Measurements from ENCODE around the gene PPHLN1.

The PPHLN1 gene

GRCh38 chr12:42306297-42306696, 19.7 kb upstream of the PPHLN1 start:
- H3K27me3 ChIP-seq (ENCODE audit: insufficient read depth, low read depth, severe bottlenecking) = no peaks in the 10 kb centered on the region
- no peak for DNase-seq
- H3K9me3 ChIP-seq (ENCODE audit: severe bottlenecking) = no peaks in the 10 kb centered on the region
- H3K27ac ChIP-seq = no peak overlapping the region
- no peaks in the 10 kb centered on the region for H3K36me3 ChIP-seq
- H3K4me3 ChIP-seq (ENCODE audit: low read depth, low read length) = no peak overlapping the region
- TF ChIP-seq CTCF (IDR thresholded peaks at IDR 0.05; ENCODE audit: low read depth, low read length) = no peak

- H3K9me3 ChIP-seq (ENCODE audit: severe bottlenecking) = no peaks in the 10 kb centered on the region
- no peak for DNase-seq
- H3K36me3 ChIP-seq = peaks cover 3% of the 10 kb centered on the region
- H3K4me3 ChIP-seq (ENCODE audit: low read depth, low read length) = no peak overlapping the region
- no peaks in the 10 kb centered on the region for H3K27me3 ChIP-seq (ENCODE audit: insufficient read depth, low read depth, severe bottlenecking)
- TF ChIP-seq CTCF (IDR thresholded peaks at IDR 0.05; ENCODE audit: low read depth, low read length) = no peak
- no peak overlapping the region for H3K27ac ChIP-seq
Observed at GRCh38 chr12:42308390-42308789, 17.6 kb upstream of the PPHLN1 start.

GRCh38 chr12:42309996-42310395, 16.0 kb upstream of the PPHLN1 start:
- H3K36me3 ChIP-seq = peaks cover 7% of the 10 kb centered on the region
- H3K9me3 ChIP-seq (ENCODE audit: severe bottlenecking) = no peaks in the 10 kb centered on the region
- no peak for DNase-seq
- H3K27ac ChIP-seq = no peak overlapping the region
- H3K4me3 ChIP-seq (ENCODE audit: low read depth, low read length) = no peak overlapping the region
- no peak for TF ChIP-seq CTCF (IDR thresholded peaks at IDR 0.05; ENCODE audit: low read depth, low read length)
- no peaks in the 10 kb centered on the region for H3K27me3 ChIP-seq (ENCODE audit: insufficient read depth, low read depth, severe bottlenecking)

- Histone ChIP-seq H3K27ac (no peak overlapping the region), H3K27me3 (ENCODE audit: insufficient read depth, low read depth, severe bottlenecking) (no peaks in the 10 kb centered on the region), H3K4me3 (ENCODE audit: low read depth, low read length) (no peak overlapping the region), H3K9me3 (ENCODE audit: severe bottlenecking) (no peaks in the 10 kb centered on the region), H3K36me3 (peaks cover 23% of the 10 kb centered on the region)
- no peak for DNase-seq
- no peak for TF ChIP-seq CTCF (IDR thresholded peaks at IDR 0.05; ENCODE audit: low read depth, low read length)
Observed at GRCh38 chr12:42315108-42315507, 10.9 kb upstream of the PPHLN1 start.

- no peak for DNase-seq
- H3K9me3 ChIP-seq (ENCODE audit: severe bottlenecking) = no peaks in the 10 kb centered on the region
Observed at GRCh38 chr12:42320796-42321195, 5.2 kb upstream of the PPHLN1 start.

More at GRCh38 chr12:42320796-42321195, 5.2 kb upstream of the PPHLN1 start:
- H3K27ac ChIP-seq = no peak overlapping the region
- TF ChIP-seq CTCF (IDR thresholded peaks at IDR 0.05; ENCODE audit: low read depth, low read length) = no peak
- H3K36me3 ChIP-seq = peaks cover 19% of the 10 kb centered on the region
- no peak overlapping the region for H3K4me3 ChIP-seq (ENCODE audit: low read depth, low read length)
- no peaks in the 10 kb centered on the region for H3K27me3 ChIP-seq (ENCODE audit: insufficient read depth, low read depth, severe bottlenecking)
